Uterus (tissue), 4 donors: Measurements from ENCODE around the gene NMT1. TPM values are rescaled to one million over a fixed set of nuclear protein-coding genes. Genes with fewer than 3 reads are reported as not detected.

Experiments used
- DNase-seq, 2 donors: peaks; one replicate each; pipeline ENCODE4 v3.0.0-alpha.2; 2019 to 2020
- H3K27ac ChIP-seq, 2 donors: fragments of 200-600 bp; sonication (generic); 1 replicate in 1 of 2; 2 replicates in 1 of 2; pipeline ENCODE4 v1.5.1; 2016 to 2018
- H3K27me3 ChIP-seq, 2 donors: fragments of 200-600 bp; sonication (generic); one replicate each; pipeline ENCODE4 v1.5.1; 2018 to 2019; ENCODE audit warnings: control low read depth in 1 of 2
- H3K36me3 ChIP-seq, 2 donors: fragments of 200-600 bp; sonication (generic); one replicate each; pipeline ENCODE4 v1.5.1; 2019; ENCODE audit warnings: control low read depth in 1 of 2
- H3K4me1 ChIP-seq, 2 donors: fragments of 200-600 bp; sonication (generic); one replicate each; pipeline ENCODE4 v1.5.1; 2018 to 2019; ENCODE audit warnings: control low read depth in 1 of 2
- H3K4me3 ChIP-seq, 2 donors: fragments of 200-600 bp; sonication (generic); 1 replicate in 1 of 2; 2 replicates in 1 of 2; pipeline ENCODE4 v1.5.1; 2018 to 2019; ENCODE audit warnings: mild to moderate bottlenecking in 1 of 2
- H3K9me3 ChIP-seq, 2 donors: fragments of 200-600 bp; sonication (generic); one replicate each; pipeline ENCODE4 v1.5.1; 2019; ENCODE audit warnings: control low read depth in 1 of 2
- POLR2A ChIP-seq, 2 donors: fragments of 450-650 bp; IDR thresholded peaks; one replicate each; pipeline ENCODE4 v1.6.1; 2016; ENCODE audit warnings: antibody characterized with exemption in 2 of 2, mild to moderate bottlenecking in 1 of 2, moderate library complexity in 1 of 2
- intact Hi-C: fragments of 100-400 bp; cut with DNase I; formaldehyde crosslinking; loops from one replicate; pipeline ENCODE4 v1.15.1; 2023; ENCODE audit warnings: low total_unique reads
- total RNA-seq, 4 donors: library from RNA; depleted of rRNA in 3 of 4; stranded (reverse); fragments of >200 nt in 3 of 4; gene quantifications; one replicate each; pipeline versions ENCODE4 v1.1.0 to v1.2.4, GENCODE V29; 2014 to 2023
- TF ChIP-seq, protein P1 (sequence below), 4 experiments: fragments of 200-600 bp in 2 of 4; fragments of 450-650 bp in 2 of 4; sonication (generic) in 2 of 4; IDR thresholded peaks; one replicate each; pipeline ENCODE4 v1.5.1; 2016 to 2019; ENCODE audit warnings: antibody characterized with exemption in 4 of 4, mild to moderate bottlenecking in 2 of 4, moderate library complexity in 1 of 4
- donor health status: DM: yes; HTN: yes; CAD: no.

Gene NMT1
- total RNA-seq, 4 donors from 2014 or later, result 25.6 to 115 (median 72.3) TPM

DNA sequence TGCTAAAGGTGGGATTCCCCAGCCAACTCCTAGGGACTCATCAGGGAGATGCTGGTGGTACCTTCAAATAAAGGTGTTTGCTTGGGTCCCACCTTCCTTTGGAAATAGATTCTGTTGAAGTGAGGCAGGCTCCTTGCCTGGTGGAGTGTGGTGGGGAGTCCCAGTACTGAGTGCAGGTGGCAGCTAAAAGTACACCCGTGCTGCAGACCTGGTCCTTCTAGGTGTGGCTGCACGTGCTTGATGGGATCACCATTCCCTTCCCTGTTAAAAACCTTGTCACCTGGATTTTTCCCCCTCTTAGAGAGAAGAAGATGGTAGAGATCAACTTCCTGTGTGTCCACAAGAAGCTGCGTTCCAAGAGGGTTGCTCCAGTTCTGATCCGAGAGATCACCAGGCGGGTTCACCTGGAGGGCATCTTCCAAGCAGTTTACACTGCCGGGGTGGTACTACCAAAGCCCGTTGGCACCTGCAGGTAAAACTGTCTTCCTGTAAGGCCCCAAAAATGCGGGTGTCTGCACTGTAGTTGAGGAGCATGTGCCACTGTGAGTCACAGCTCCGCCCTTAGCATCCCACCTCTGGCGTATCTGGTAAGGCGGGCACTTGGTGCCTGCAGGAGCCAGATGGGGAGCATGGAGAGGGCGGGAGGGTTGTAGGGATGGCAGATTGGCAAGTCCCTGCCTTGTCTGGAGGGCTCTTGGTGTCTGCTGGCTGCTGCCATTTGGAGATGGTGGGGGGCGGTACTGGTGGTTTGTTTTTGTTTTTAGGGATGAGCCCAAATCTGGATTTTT is 37.2 kb downstream of the NMT1 start:
- H3K36me3 ChIP-seq, result no peaks in the 10 kb centered on the region
- no peak for DNase-seq
- no peaks in the 10 kb centered on the region for H3K9me3 ChIP-seq
- TF ChIP-seq, protein P1, sequence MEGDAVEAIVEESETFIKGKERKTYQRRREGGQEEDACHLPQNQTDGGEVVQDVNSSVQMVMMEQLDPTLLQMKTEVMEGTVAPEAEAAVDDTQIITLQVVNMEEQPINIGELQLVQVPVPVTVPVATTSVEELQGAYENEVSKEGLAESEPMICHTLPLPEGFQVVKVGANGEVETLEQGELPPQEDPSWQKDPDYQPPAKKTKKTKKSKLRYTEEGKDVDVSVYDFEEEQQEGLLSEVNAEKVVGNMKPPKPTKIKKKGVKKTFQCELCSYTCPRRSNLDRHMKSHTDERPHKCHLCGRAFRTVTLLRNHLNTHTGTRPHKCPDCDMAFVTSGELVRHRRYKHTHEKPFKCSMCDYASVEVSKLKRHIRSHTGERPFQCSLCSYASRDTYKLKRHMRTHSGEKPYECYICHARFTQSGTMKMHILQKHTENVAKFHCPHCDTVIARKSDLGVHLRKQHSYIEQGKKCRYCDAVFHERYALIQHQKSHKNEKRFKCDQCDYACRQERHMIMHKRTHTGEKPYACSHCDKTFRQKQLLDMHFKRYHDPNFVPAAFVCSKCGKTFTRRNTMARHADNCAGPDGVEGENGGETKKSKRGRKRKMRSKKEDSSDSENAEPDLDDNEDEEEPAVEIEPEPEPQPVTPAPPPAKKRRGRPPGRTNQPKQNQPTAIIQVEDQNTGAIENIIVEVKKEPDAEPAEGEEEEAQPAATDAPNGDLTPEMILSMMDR (IDR thresholded peaks at IDR 0.05), result no peak
- TF ChIP-seq POLR2A (IDR thresholded peaks at IDR 0.05), result no peak
- H3K4me1 ChIP-seq, result peaks cover 5 to 6% of the 10 kb centered on the region in 2 donors
- peak overlapping the region; percentile 58 to 64 for H3K27ac ChIP-seq
- H3K4me3 ChIP-seq, result no peak overlapping the region
- intact Hi-C loops, result loop anchor here (10.0 kb wide), 1 partner anchor 183 kb away; the partner anchor contains the start of gene GFAP
- no peaks in the 10 kb centered on the region for H3K27me3 ChIP-seq

DNA sequence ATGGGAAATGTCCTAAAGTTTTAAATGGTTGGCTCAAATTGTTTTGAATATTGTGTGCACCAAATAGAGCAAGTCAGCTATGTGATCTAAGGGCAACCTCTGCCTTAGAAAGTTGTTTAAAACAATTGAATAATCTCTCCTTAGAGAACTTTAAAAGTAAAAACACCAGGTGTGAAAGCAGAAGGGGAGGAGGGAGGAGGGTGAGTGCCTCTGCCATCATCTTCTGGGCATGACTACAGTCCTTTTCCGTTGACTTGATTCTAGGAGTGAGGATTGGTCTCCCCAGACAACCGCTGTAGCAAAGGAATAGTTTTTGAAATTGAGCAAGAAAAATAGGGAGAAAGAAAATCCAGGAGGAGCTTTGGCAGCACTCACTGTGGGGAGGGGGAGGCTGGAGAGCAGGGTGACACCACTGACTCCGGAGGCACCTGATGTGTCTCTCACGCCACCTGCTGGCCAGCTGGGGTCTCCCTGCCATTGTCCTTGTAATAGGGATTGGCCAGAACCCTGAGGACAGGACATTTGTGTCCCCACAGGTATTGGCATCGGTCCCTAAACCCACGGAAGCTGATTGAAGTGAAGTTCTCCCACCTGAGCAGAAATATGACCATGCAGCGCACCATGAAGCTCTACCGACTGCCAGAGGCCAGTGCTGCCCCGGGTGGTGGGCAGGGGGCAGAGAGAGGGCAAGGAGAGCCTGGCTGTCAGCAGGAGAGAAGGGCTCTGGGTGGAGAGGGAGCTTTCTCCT is 37.9 kb downstream of the NMT1 start:
- Histone ChIP-seq H3K36me3 (no peaks in the 10 kb centered on the region), H3K9me3 (no peaks in the 10 kb centered on the region), H3K27me3 (no peaks in the 10 kb centered on the region), H3K4me3 (no peak overlapping the region), H3K4me1 (no peaks in the 10 kb centered on the region), H3K27ac (peak overlapping the region; percentile 58 to 64)
- intact Hi-C loops, result loop anchor here (10.0 kb wide), 1 partner anchor 184 kb away; the partner anchor contains the start of gene GFAP
- peak; percentile 86 to 92 for DNase-seq
- TF ChIP-seq, protein P1 (IDR thresholded peaks at IDR 0.05), result peak; percentile 82 to 88 (median 86)
- no peak for TF ChIP-seq POLR2A (IDR thresholded peaks at IDR 0.05)

DNA sequence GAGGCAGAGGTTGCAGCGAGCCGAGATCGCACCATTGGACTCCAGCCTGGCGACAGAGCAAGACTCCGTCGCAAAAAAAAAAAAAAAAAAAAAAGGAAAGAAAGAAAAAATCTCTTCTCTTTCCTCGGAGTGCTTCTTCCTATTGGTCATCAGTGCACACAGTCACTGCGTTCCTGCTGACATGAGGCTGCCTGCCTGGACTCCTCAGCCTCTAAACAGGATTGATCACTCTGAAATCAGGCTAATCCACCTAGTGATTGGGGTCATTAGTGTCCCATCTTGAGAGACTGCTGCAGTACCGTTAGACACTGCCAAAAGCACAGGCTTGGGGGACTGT is 40.4 kb downstream of the NMT1 start:
- H3K4me1 ChIP-seq, result no peaks in the 10 kb centered on the region
- no peaks in the 10 kb centered on the region for H3K27me3 ChIP-seq
- no peak for DNase-seq
- no peaks in the 10 kb centered on the region for H3K36me3 ChIP-seq
- H3K9me3 ChIP-seq, result no peaks in the 10 kb centered on the region
- no peak overlapping the region for H3K4me3 ChIP-seq
- H3K27ac ChIP-seq, result peak overlapping the region in 1 of 2 donors; percentile 2
- intact Hi-C loops, result no loop called here
- TF ChIP-seq, protein P1 (IDR thresholded peaks at IDR 0.05), result no peak
- no peak for TF ChIP-seq POLR2A (IDR thresholded peaks at IDR 0.05)

DNA sequence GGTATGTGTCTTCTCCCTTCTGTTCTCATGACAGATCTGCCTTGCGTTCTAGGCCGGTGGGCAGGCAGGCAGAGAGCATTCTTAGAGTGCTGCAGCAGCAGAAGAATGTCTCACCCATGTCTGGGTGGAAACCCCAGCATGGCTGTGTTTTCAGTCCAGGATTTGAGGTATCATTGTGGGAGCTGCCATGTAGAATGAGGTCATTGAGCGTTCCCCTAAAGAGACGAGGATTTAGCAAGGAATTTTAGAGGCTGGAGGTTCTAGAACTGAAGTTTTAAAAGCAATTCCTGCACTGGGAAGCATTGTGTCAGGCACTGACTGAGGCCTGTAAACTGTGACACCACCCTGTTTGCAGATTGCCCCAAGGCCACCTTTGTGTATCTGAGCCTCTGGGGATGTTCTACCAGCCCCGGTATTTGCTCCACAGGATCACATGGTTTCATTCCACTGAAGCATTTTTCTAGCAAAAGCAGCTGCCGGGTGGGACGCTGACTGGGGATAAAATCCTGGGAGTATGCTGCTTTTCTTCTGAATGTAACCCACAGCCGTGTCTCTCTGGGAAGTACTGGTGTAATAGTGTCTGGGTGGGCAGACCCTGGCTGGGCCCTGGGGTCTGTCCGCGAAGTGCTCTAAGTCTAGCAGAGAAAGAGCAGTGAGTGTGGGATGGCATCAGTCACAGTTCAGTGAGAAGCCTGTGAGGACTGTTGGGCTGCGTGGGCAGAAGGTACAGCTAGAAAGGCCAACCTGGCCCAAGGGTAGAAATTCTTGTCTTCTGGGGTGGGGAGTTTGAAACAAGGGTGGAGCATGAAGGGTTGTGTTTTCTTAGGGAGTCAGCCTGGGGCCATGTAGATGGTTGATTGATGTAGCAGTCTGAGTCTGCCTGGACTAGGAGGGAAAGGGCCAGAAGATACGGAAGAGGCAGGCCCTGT is 41.0 kb downstream of the NMT1 start:
- DNase-seq, result no peak
- no peaks in the 10 kb centered on the region for H3K27me3 ChIP-seq
- H3K27ac ChIP-seq, result peak overlapping the region in 1 of 2 donors; percentile 2
- no peaks in the 10 kb centered on the region for H3K4me1 ChIP-seq
- no peak overlapping the region for H3K4me3 ChIP-seq
- TF ChIP-seq POLR2A (IDR thresholded peaks at IDR 0.05), result no peak
- TF ChIP-seq, protein P1 (IDR thresholded peaks at IDR 0.05), result no peak
- H3K9me3 ChIP-seq, result no peaks in the 10 kb centered on the region
- H3K36me3 ChIP-seq, result no peaks in the 10 kb centered on the region
- intact Hi-C loops, result no loop called here
